SK-N-SH (cell line): ENCODE measurements around the gene SERPINA12. TPM values are rescaled to one million over a fixed set of nuclear protein-coding genes. Genes with fewer than 3 reads are reported as not detected.

Source experiments
- CTCF ChIA-PET: fragments of 300-600, 350-600 bp; formaldehyde crosslinking; extraction: SDS; loops from one replicate; lab custom pipeline; 2021; lab: Yijun Ruan, JAX
- POLR2A ChIA-PET: fragments of 350-600 bp; sonication (Branson Sonifier 250); formaldehyde crosslinking; extraction: SDS; loops from one replicate; lab custom pipeline; 2020; ENCODE audit warnings: antibody characterized with exemption, inconsistent platforms; lab: Yijun Ruan, JAX
- DNase-seq: peaks from one replicate; pipeline ENCODE4 v3.0.0; 2012
- H2AFZ ChIP-seq: fragments of 200-600 bp; sonication (generic); 2 replicates; pipeline ENCODE4 v1.8.1; 2016; ENCODE audit warnings: antibody characterized with exemption, mild to moderate bottlenecking, low read depth
- H3F3A ChIP-seq: fragments of 200-600 bp; sonication (generic); replicated peaks from 2 replicates; pipeline ENCODE3; 2016; ENCODE audit warnings: antibody characterized with exemption, mild to moderate bottlenecking; ENCODE audit not compliant: insufficient read depth
- H3K27ac ChIP-seq, 2 experiments: fragments of 200-500 bp in 1 of 2; fragments of 200-600 bp in 1 of 2; sonication (Bioruptor generic) in 1 of 2; sonication (generic), shearing (Covaris generic) in 1 of 2; 2 replicates each; pipeline versions ENCODE4 v1.5.1 to v1.6.1; 2014 to 2016; ENCODE audit warnings: low read depth in 2 of 2, inconsistent platforms in 1 of 2, low read length in 1 of 2, mild to moderate bottlenecking in 1 of 2, mixed read lengths in 1 of 2
- H3K27me3 ChIP-seq: fragments of 200-600 bp; sonication (generic), shearing (Covaris generic); 2 replicates; pipeline ENCODE4 v1.6.1; 2016; ENCODE audit warnings: mixed run types; ENCODE audit not compliant: insufficient read depth
- H3K36me3 ChIP-seq, 2 experiments: fragments of 200-500 bp in 1 of 2; fragments of 200-600 bp in 1 of 2; sonication (Bioruptor generic) in 1 of 2; sonication (generic) in 1 of 2; replicated peaks in 1 of 2; 2 replicates each; pipeline versions ENCODE3 to v1.5.1; 2014 to 2016; ENCODE audit warnings: low read length in 1 of 2, mild to moderate bottlenecking in 1 of 2; ENCODE audit not compliant: insufficient read depth in 2 of 2, control insufficient read depth in 1 of 2
- H3K4me1 ChIP-seq, 2 experiments: fragments of 200-500 bp in 1 of 2; fragments of 200-600 bp in 1 of 2; sonication (Bioruptor generic) in 1 of 2; sonication (generic), shearing (Covaris generic) in 1 of 2; 2 replicates each; pipeline versions ENCODE4 v1.5.1 to v1.6.1; 2014 to 2016; ENCODE audit warnings: low read depth in 1 of 2, low read length in 1 of 2, mixed run types in 1 of 2; ENCODE audit not compliant: insufficient read depth in 2 of 2, control insufficient read depth in 1 of 2
- H3K4me2 ChIP-seq: fragments of 200-600 bp; sonication (generic), shearing (Covaris generic); 2 replicates; pipeline ENCODE4 v1.6.1; 2017; ENCODE audit warnings: mixed run types
- H3K4me3 ChIP-seq, 2 experiments: fragments of 200-500 bp in 1 of 2; fragments of 200-600 bp in 1 of 2; sonication (Bioruptor generic) in 1 of 2; sonication (generic), shearing (Covaris generic) in 1 of 2; 2 replicates each; pipeline versions ENCODE4 v1.5.1 to v1.8.1; 2014 to 2016; ENCODE audit warnings: low read depth in 2 of 2, inconsistent platforms in 1 of 2, low read length in 1 of 2, mild to moderate bottlenecking in 1 of 2, mixed read lengths in 1 of 2, moderate library complexity in 1 of 2
- H3K79me2 ChIP-seq: fragments of 200-600 bp; sonication (generic); 2 replicates; pipeline ENCODE4 v1.8.1; 2017; ENCODE audit warnings: mild to moderate bottlenecking; ENCODE audit not compliant: insufficient read depth
- H3K9ac ChIP-seq: fragments of 200-600 bp; sonication (generic); 2 replicates; pipeline ENCODE4 v1.6.1; 2017; ENCODE audit warnings: mixed run types
- H3K9me2 ChIP-seq: fragments of 200-600 bp; sonication (generic); 2 replicates; pipeline ENCODE4 v1.6.1; 2017; ENCODE audit warnings: mixed run types
- H3K9me3 ChIP-seq: fragments of 200-600 bp; sonication (generic); 2 replicates; pipeline ENCODE4 v1.6.1; 2017; ENCODE audit warnings: mixed run types, mild to moderate bottlenecking, moderate library complexity
- H4K20me1 ChIP-seq: fragments of 200-600 bp; sonication (generic); 2 replicates; pipeline ENCODE4 v1.6.1; 2017; ENCODE audit warnings: mild to moderate bottlenecking, mixed run types; ENCODE audit not compliant: insufficient read depth
- ELF1 ChIP-seq: IDR thresholded peaks from 2 replicates; pipeline ENCODE4 v1.4.0; 2012
- EP300 ChIP-seq, 2 experiments: IDR thresholded peaks; 2 replicates each; pipeline versions ENCODE4 v1.4.0 to v1.6.1; 2012; ENCODE audit warnings: borderline replicate concordance in 1 of 2, low read depth in 1 of 2, low read length in 1 of 2
- FOSL2 ChIP-seq: IDR thresholded peaks from 2 replicates; pipeline ENCODE4 v1.4.0; 2012; ENCODE audit warnings: low read depth, mild to moderate bottlenecking, moderate library complexity, borderline replicate concordance
- FOXJ3 ChIP-seq: sonication (generic); formaldehyde crosslinking; IDR thresholded peaks from 2 replicates; pipeline ENCODE4 v1.5.1; 2020; ENCODE audit warnings: mild to moderate bottlenecking, missing genetic modification reagents
- FOXM1 ChIP-seq: IDR thresholded peaks from 2 replicates; pipeline ENCODE4 v1.4.0; 2012; ENCODE audit warnings: low read depth, mild to moderate bottlenecking
- GABPA ChIP-seq: IDR thresholded peaks from 2 replicates; pipeline ENCODE4 v1.4.0; 2012; ENCODE audit warnings: low read depth, mild to moderate bottlenecking
- GATA2 ChIP-seq: sonication (generic); formaldehyde crosslinking; IDR thresholded peaks from 2 replicates; pipeline ENCODE4 v1.5.0; 2020; ENCODE audit warnings: mild to moderate bottlenecking, missing genetic modification reagents
- JUND ChIP-seq: IDR thresholded peaks from 2 replicates; pipeline ENCODE4 v1.4.0; 2012
- MAX ChIP-seq: IDR thresholded peaks from 2 replicates; pipeline ENCODE4 v1.4.0; 2012; ENCODE audit warnings: low read depth
- MEF2A ChIP-seq: IDR thresholded peaks from 2 replicates; pipeline ENCODE4 v1.4.0; 2012; ENCODE audit warnings: low read depth, borderline replicate concordance
- MXI1 ChIP-seq: IDR thresholded peaks from 2 replicates; pipeline ENCODE4 v1.6.1; 2012; ENCODE audit warnings: mild to moderate bottlenecking, low read depth, low read length, improper control_type of control experiment
- NFIC ChIP-seq: IDR thresholded peaks from 2 replicates; pipeline ENCODE4 v1.4.0; 2012; ENCODE audit warnings: borderline replicate concordance
- NRF1 ChIP-seq: IDR thresholded peaks from 2 replicates; pipeline ENCODE4 v1.6.1; 2012; ENCODE audit warnings: low read depth, mild to moderate bottlenecking, low read length
- RAD21 ChIP-seq: IDR thresholded peaks from 2 replicates; pipeline ENCODE4 v1.6.1; 2012; ENCODE audit warnings: mild to moderate bottlenecking, low read length
- RCOR1 ChIP-seq: fragments of 150-350 bp; IDR thresholded peaks from 2 replicates; pipeline ENCODE4 v1.6.1; 2017; ENCODE audit warnings: antibody characterized with exemption, low read length
- SIN3A ChIP-seq: IDR thresholded peaks from 2 replicates; pipeline ENCODE4 v1.6.1; 2012; ENCODE audit warnings: low read depth, mild to moderate bottlenecking, low read length, moderate library complexity, borderline replicate concordance
- TAF1 ChIP-seq: IDR thresholded peaks from 2 replicates; pipeline ENCODE4 v1.6.1; 2012; ENCODE audit warnings: low read depth, mild to moderate bottlenecking, low read length, moderate library complexity, borderline replicate concordance
- TCF12 ChIP-seq: IDR thresholded peaks from 2 replicates; pipeline ENCODE4 v1.4.0; 2012
- TEAD4 ChIP-seq: IDR thresholded peaks from 2 replicates; pipeline ENCODE4 v1.4.0; 2012; ENCODE audit warnings: mild to moderate bottlenecking, borderline replicate concordance; ENCODE audit not compliant: insufficient read depth
- USF2 ChIP-seq: fragments of 150-350 bp; IDR thresholded peaks from 2 replicates; pipeline ENCODE4 v1.6.1; 2017; ENCODE audit warnings: antibody characterized with exemption, low read length, low read depth, borderline replicate concordance
- ZBTB33 ChIP-seq: IDR thresholded peaks from 2 replicates; pipeline ENCODE4 v1.4.0; 2012; ENCODE audit warnings: low read depth, borderline replicate concordance
- WGBS: methylation state at CpG from one replicate; pipeline ENCODE4 v1.1.6; 2017; ENCODE audit warnings: low lambda C conversion rate; 5-methylcytosine and 5-hydroxymethylcytosine counted together
- polyA plus RNA-seq, 3 experiments: library from polyadenylated mRNA; depleted of rRNA; stranded (reverse); fragments of >200 nt; gene quantifications; 2 replicates each; pipeline ENCODE4 v1.2.3, GENCODE V29; 2012

Gene SERPINA12
- polyA plus RNA-seq, 1 of the 3 experiments (the other 2 are of a cell fraction) = not detected

GRCh38 chr14:94542111-94542810 lies 33.0 kb upstream of the SERPINA12 start:
- 43% methylated on average over 10 of the region's 12 CpGs for WGBS
- Histone ChIP-seq H3K9me3 (no peaks in the 10 kb centered on the region), H4K20me1 (no peaks in the 10 kb centered on the region), H3K27me3 (no peaks in the 10 kb centered on the region), H3K79me2 (no peaks in the 10 kb centered on the region), H3K4me2 (no peak overlapping the region), H3K9me2 (no peaks in the 10 kb centered on the region), H3F3A (no peaks in the 10 kb centered on the region), H3K27ac (no peak overlapping the region), H2AFZ (peak overlapping the region; percentile 56; the same call in 1 of the 2 replicates), H3K36me3 (no peaks in the 10 kb centered on the region), H3K9ac (no peak overlapping the region), H3K4me3 (no peak overlapping the region), H3K4me1 (no peaks in the 10 kb centered on the region)
- DNase-seq = no peak
- TF ChIP-seq JUND (peak; percentile 11; the same call in 1 of the 2 replicates), ELF1 (no peak), RAD21 (no peak), FOXJ3 (CRISPR knock-in tag) (no peak), MXI1 (no peak), MAX (0 out of 2 replicates have a peak, but pooled peaks have one; percentile 18), TAF1 (no peak)
- POLR2A ChIA-PET = no interaction called here
- CTCF ChIA-PET = interaction anchor here (0.9 kb wide), 1 partner anchor 93 kb away, joined by 3 read pairs; no protein-coding TSS in a partner anchor

- H2AFZ ChIP-seq = no peak overlapping the region
- no peaks in the 10 kb centered on the region for H4K20me1 ChIP-seq
- no peaks in the 10 kb centered on the region for H3K79me2 ChIP-seq
- POLR2A ChIA-PET = no interaction called here
- H3K9me3 ChIP-seq = no peaks in the 10 kb centered on the region
- no peaks in the 10 kb centered on the region for H3K36me3 ChIP-seq
- H3K4me3 ChIP-seq = no peak overlapping the region
- 75% methylated on average over 9 of the region's 9 CpGs for WGBS
- TF ChIP-seq FOXM1 = no peak
- TF ChIP-seq NRF1 = no peak
- TF ChIP-seq FOSL2 = no peak
- no peak for TF ChIP-seq TCF12
- no peak for TF ChIP-seq SIN3A
- no peak for TF ChIP-seq GATA2 (CRISPR knock-in tag)
- TF ChIP-seq RAD21 = no peak
- no peak for TF ChIP-seq USF2
- TF ChIP-seq NFIC = no peak
- no peak for TF ChIP-seq ZBTB33
- TF ChIP-seq MEF2A = no peak
- TF ChIP-seq EP300 (IDR thresholded peaks at IDR 0.05; ENCODE audit: borderline replicate concordance in 1 of 2, low read depth in 1 of 2, low read length in 1 of 2) = no peak
- TF ChIP-seq GABPA = no peak
- no peak for TF ChIP-seq RCOR1
- TF ChIP-seq TEAD4 = no peak
- TF ChIP-seq JUND = no peak
- no peak for DNase-seq
- H3K4me1 ChIP-seq = no peaks in the 10 kb centered on the region
- no peaks in the 10 kb centered on the region for H3K9me2 ChIP-seq
- no peaks in the 10 kb centered on the region for H3K27me3 ChIP-seq
- H3K4me2 ChIP-seq = no peak overlapping the region
- H3K9ac ChIP-seq = no peak overlapping the region
- CTCF ChIA-PET = interaction anchor here (0.8 to 4.6 kb wide), 3 partner anchors 7 to 94 kb away, joined by 3 to 28 read pairs (median 3); no protein-coding TSS in a partner anchor
- no peak overlapping the region for H3K27ac ChIP-seq
- H3F3A ChIP-seq = no peaks in the 10 kb centered on the region
Measured at GRCh38 chr14:94541234-94541975, 32.1 kb upstream of the SERPINA12 start.
